HS-5 (cell line): ENCODE results near the gene ANKRD55.
"Not testable (repeated sequence)": the region's sequence is repeated elsewhere in the genome, so short reads cannot be mapped to it uniquely, and the experiment has no call there.

Experiments used
- DNase-seq: peaks from one replicate; pipeline ENCODE4 v3.0.0-alpha.2; 2012; ENCODE audit warnings: low read depth

The ANKRD55 gene

GRCh38 chr5:56253126-56253525 is 20.0 kb upstream of the ANKRD55 start:
- no peak for DNase-seq

- no peak for DNase-seq
Measured at GRCh38 chr5:56251918-56252553, 18.9 kb upstream of the ANKRD55 start.

DNA sequence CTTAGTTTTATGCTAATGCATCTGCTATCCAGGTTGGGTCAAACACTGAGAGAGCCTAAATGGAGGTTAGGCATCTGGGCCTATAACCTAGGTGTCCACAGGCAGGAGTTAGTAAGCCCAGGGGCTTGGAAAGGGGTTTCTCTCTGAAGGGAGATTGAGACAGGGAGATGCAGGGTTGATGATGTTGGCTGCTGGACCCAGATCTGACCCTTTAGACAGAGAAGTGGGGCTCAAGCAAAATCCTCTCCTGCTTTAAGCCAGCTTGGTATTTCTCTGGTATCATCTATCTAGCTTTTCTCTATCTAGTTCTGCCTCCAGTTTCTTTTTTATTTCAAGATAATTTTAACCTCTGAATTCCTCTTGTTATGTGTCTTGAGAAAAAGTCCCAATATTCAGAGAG is 18.3 kb upstream of the ANKRD55 start:
- DNase-seq, result no peak

- DNase-seq, result no peak
Measured at GRCh38 chr5:56250011-56250410, 16.9 kb upstream of the ANKRD55 start.

- not testable (repeated sequence) for DNase-seq
Measured at GRCh38 chr5:56249085-56249484, 16.0 kb upstream of the ANKRD55 start.

- no peak for DNase-seq
Measured at GRCh38 chr5:56247592-56247991, 14.5 kb upstream of the ANKRD55 start.

- no peak for DNase-seq
Measured at GRCh38 chr5:56246769-56247168, 13.6 kb upstream of the ANKRD55 start.

DNA sequence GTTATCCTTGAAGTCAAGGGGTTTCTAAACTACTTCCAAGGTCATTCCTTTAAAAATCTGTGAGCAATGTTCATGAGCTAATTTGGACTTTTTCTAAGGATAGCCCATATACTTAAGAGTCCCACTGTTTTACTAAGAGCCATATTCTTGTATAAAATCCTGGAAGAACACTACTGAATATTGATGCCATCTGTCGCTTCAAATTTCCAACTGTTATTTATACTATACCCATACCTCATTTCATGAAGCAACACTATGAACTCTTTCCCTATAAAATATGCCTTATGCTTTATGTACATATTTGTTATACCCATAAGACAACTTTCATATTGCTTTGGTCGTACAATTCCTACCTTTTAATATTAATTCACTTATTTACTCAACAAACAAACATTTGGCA is 12.4 kb upstream of the ANKRD55 start:
- no peak for DNase-seq

DNA sequence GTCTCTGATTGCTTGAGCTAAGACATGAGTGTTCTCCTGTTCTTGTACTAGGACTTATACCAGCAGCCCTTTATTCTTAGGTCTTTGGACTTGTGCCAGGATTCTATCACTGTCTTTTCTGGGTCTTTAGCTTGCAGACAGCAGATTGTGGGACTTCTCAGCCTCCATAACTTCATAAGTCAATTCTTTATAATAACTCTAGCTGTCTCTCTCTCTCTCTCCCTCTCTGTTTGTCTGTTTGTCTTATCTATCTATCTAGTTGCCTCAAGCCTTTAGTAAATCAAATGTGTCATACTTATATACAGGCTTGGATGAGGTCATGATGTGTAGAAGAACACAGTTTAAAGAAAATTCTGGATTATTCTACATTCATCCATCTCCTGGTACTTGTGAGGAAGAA is 11.5 kb upstream of the ANKRD55 start:
- no peak for DNase-seq

DNA sequence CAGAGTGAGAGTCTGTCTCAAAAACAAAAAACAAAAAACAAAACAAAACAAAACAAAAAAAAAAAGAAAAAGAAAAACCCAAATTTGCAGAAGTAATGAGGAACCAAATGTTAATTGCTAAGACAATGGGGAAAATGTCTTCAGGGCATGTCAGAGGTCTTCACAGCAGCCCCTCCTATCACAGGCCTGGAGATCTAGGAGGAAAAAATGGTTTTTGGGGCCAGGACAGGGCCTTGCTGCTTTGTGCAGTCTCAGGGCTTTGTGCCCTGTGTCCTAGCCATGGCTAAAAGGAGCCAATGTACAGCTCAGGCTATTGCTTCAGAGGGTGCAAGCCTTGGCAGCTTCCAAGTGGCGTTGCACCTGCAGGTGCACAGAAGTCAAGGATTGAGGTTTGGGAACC is 9.1 kb upstream of the ANKRD55 start:
- DNase-seq, result not testable (repeated sequence)

DNA sequence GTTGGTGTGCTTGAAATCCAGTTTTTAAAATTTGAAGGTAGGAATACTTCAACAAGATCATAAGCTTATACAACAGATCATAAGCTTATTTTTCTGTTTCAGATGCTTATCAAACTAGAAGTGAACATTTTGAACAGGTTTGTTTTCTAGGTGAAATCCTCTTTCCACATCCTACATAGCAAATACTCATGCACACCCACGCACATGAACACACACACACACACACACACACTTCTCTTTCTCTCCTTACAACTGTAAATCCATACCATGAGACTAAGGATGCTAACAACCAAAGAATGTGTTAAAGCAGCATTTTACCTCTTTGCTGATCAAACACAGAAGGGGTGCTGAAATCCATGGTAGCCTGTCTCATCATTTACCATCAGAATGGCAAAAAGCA is 592 bp downstream of the ANKRD55 start:
- no peak for DNase-seq

GRCh38 chr5:56230576-56230975 is 2.6 kb downstream of the ANKRD55 start:
- no peak for DNase-seq

DNA sequence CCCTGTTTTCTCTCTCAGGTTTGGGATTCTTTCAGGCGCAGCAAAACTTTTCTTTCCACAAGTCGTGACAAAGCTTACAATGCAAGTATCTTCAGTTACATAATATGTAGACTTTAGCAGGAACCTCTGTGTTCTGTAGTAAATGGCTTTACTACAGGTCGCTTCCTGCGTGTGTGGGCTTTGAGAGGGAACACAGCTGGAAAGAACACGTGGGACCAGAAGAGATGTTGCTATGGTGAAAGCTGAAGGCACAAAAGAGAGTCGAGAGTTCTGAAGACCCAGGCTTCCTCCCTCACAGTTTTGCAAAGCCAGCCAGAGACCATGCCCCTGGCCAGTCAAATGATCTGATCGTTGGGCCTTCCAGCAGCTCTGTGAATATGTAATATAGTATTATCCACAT is 4.0 kb downstream of the ANKRD55 start:
- DNase-seq, result no peak

- DNase-seq, result no peak
Measured at GRCh38 chr5:56228631-56229030, 4.5 kb downstream of the ANKRD55 start.

DNA sequence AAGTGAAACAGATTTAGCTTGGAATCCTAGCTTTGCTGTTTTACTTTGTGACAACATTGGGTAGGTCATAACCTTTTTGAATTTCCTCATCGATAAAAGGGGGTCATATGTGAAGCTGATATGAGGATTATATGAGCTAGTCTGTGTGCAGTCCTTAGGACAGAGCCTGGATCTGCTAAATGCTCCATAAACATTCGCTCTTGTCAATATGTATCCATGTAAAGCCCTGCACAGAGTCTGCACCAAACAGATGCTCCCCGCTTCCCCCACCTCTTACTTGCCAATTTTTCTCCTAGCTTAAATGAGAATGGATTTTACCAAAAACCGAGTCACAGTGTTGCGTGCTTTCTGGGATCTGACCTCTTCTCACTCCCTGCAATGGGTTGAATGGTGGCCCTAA is 5.4 kb downstream of the ANKRD55 start:
- DNase-seq, result no peak

- not testable (repeated sequence) for DNase-seq
Measured at GRCh38 chr5:56223298-56223697, 9.8 kb downstream of the ANKRD55 start.

DNA sequence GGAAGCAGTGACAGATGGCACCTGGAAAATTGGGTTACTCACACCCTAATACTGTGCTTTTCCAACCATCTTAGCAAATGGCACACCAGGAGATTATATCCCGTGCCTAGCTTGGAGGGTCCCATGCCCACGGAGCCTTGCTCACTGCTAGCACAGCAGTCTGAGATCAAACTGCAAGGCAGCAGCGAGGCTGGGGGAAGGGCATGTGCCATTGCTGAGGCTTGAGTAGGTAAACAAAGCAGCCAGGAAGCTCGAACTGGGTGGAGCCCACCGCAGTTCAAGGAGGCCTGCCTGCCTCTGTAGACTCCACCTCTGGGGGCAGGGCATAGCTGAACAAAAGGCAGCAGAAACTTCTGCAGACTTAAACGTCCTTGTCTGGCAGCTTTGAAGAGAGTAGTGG is 11.5 kb downstream of the ANKRD55 start:
- DNase-seq, result not testable (repeated sequence)

GRCh38 chr5:56215019-56215830 is 17.9 kb downstream of the ANKRD55 start:
- no peak for DNase-seq

DNA sequence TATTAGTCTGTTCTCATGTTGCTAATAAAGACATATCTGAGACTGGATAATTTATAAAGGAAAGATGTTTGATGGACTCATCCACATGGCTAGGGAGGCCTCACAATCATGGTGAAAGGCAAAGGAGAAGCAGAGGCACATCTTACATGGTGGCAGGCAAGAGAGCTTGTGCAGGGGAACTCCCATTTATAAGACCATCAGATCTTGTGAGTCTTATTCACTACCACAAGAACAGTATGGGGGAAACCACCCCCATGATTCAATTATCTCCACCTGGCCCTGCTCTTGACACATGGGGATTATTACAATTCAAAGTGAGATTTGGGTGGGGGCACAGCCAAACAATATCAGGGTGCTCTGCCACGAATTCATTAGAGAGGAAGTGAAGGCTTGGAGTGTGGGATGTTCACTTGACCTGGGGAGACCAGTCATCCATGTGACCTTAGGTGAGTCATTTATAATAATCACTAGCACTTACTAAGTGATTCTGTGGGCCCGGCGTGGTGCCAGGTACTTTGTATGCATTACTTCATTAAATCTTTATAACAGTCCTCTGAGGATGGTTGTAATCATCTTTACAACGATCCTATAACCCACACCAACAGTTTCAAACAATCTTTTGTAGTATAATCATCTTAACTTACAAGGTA is 19.1 kb downstream of the ANKRD55 start:
- DNase-seq, result not testable (repeated sequence)

DNA sequence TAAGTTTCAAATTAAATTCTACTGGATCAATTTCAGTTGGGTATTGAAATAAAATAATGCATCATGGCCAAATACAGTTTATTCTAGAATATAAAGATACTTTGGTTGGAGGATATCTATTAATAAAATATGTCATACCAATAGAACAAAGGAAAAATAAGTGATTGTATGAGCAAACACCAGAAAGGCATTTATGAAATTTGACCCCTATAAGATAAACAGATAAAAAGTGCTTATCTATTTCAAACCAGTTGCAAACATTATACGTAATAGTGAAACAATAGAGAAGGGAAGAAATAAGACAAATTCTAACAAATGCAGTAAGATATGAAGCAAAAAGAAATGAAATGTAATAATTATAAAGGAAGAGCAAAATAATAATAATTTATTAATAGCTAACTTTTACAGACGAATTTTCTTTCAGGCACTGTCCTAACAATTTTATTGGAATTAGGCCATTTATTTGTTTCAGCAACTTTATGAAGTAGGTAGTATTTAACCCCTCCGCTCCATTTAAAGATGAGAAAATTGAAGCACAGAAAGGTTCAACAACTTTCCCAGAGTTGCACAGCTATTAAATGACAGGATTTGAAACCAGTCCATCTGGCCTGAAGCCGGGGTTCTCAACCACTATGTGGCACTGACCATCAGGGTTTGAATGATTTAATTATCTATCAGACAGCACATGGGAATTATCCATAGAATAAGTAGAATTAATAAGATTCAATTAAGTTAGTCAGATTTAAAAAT is 20.8 kb downstream of the ANKRD55 start:
- no peak for DNase-seq

DNA sequence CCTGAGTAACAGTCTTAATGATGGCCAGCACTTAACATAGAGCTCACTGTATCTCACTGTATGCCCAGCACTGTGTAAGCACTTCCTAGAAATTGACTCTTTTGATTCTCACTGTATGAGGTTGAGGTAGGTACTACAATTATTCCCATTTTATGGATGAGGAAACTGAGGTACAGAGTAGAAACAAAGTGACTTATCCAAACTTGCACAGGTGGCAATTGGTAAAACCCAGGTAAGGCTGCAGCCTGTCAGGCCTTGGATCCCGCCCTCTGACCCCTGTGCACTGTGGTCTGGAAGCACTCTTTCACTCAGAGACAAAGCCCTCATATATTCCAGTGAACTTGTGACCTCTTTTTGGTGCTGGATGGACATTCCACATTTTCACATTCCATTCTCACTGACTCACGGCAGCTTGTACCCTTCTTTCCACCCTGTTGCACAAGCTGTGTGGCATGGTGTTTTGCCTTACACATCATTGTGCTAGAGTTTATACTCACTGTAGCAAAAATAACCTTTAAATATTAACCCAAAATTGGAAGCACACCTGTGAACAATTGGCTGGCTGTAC is 21.7 kb downstream of the ANKRD55 start:
- DNase-seq, result peak; percentile 89

DNA sequence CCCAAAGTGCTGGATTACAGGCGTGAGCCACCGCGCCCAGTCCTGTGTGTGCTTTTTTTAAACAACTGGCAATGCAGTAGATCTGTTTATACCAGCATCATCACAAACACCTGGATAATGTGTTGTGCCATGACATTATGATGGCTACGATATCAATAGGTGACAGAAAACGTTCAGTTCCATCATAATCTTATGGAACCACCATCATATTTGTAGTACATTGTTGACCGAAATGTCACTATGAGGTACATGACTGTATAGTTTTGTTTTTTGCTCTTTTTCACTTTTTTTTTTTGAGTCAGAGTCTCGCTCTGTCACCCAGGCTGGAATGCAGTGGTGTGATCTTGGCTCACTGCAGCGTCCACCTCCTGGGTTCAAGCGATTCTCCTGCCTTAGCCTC is 24.4 kb downstream of the ANKRD55 start:
- DNase-seq, result no peak
